ENCODE measurements around the gene EEFSEC. TPM values are rescaled to one million over a fixed set of nuclear protein-coding genes. Genes with fewer than 3 reads are reported as not detected.

Gene EEFSEC
- polyA plus RNA-seq, 1 donor, result 19.7 TPM

GRCh38 chr3:128398586-128398985 is 245.3 kb downstream of the EEFSEC start:
- DNase-seq, result no peak

- no peak for DNase-seq
Measured at GRCh38 chr3:128399221-128399915, 246.1 kb downstream of the EEFSEC start.

GRCh38 chr3:128400671-128401070 is 247.4 kb downstream of the EEFSEC start:
- DNase-seq, result no peak

GRCh38 chr3:128402319-128402718 is 249.0 kb downstream of the EEFSEC start:
- no peak for DNase-seq

GRCh38 chr3:128402998-128403397 is 249.7 kb downstream of the EEFSEC start:
- DNase-seq, result no peak

GRCh38 chr3:128404276-128405068 is 251.2 kb downstream of the EEFSEC start:
- DNase-seq, result no peak

- DNase-seq, result no peak
Measured at GRCh38 chr3:128405554-128406277, 252.4 kb downstream of the EEFSEC start.

- DNase-seq, result no peak
Measured at GRCh38 chr3:128407247-128407646, 254.0 kb downstream of the EEFSEC start.

GRCh38 chr3:128408012-128408692 is 254.9 kb downstream of the EEFSEC start:
- DNase-seq, result no peak

GRCh38 chr3:128408693-128409623 is 255.7 kb downstream of the EEFSEC start:
- DNase-seq, result no peak

GRCh38 chr3:128409624-128410581 is 256.6 kb downstream of the EEFSEC start:
- DNase-seq, result no peak

- no peak for DNase-seq
Measured at GRCh38 chr3:128410669-128411573, 257.6 kb downstream of the EEFSEC start.

- no peak for DNase-seq
Measured at GRCh38 chr3:128411574-128412064, 258.3 kb downstream of the EEFSEC start.

- DNase-seq, result no peak
Measured at GRCh38 chr3:128412180-128413002, 259.1 kb downstream of the EEFSEC start.

GRCh38 chr3:128413003-128413370 is 259.7 kb downstream of the EEFSEC start:
- DNase-seq, result no peak

GRCh38 chr3:128413413-128414205 is 260.3 kb downstream of the EEFSEC start:
- no peak for DNase-seq

- no peak for DNase-seq
Measured at GRCh38 chr3:128415200-128415772, 262.0 kb downstream of the EEFSEC start.

All from hindlimb muscle (tissue), 1 donor.